ENCODE results near the gene GUCY1A1.

GRCh38 chr4:155761047-155761446 lies 94.4 kb downstream of the GUCY1A1 start:
- TF ChIP-seq CTCF (IDR thresholded peaks at IDR 0.05) (no peak), POLR2A (IDR thresholded peaks at IDR 0.05) (no peak)
